Activated CD8-positive, alpha-beta memory T cell treated with anti-CD3 and anti-CD28 coated beads for 48 hours (primary cell): ENCODE measurements around the gene PELI2.

Experiments used
- DNase-seq, 3 experiments: peaks; one replicate each; pipeline ENCODE4 v3.0.0-alpha.2; 2020; ENCODE audit warnings: low read depth in 2 of 3, low spot score in 2 of 3

PELI2 gene

DNA sequence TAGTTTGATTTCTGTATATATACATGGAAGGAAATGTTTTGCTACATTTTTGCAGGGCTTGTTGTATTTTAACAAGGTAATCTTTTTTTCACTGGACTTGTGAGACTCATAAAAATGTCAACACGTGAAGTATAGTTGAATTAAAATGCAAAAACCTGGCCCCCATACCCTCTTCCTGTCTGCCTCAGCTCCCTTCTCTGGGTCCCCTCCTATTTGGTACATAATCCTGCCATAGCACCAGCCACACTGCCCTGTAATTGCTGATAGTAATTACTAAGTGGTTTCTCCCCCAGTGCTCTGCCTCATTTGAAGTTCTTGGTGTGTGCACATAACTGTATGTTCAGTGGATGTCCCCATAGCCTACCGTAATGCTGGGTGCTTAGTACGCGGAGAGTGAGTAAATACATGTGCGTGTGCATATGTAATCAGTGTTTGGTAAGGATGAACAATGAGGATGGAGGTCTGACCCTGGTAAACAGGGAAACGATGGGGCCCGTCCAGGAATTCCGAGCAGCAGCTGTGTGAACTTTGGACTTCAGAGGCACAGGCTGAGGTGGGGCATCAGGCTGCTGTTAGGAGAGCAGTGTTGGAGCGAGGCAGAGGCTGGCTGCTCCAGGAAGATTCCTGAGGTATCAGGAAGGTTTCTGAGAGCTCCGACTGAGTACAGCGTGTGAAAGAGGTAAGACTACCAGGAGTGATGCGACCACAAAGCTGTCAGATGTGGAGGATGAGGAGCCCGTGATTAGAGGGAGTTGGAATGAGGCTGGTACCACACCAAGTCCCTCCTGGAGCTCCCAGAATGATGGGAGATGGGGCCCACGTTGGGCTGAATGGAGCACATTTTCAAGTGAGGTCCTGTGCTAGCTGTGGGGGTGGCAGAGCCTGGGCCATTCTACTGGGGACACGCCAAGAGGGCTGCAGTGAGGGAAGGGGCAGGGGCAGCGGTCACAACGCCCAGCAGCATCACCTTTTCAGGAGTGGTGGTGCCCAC is 106.8 kb downstream of the PELI2 start:
- no peak for DNase-seq

DNA sequence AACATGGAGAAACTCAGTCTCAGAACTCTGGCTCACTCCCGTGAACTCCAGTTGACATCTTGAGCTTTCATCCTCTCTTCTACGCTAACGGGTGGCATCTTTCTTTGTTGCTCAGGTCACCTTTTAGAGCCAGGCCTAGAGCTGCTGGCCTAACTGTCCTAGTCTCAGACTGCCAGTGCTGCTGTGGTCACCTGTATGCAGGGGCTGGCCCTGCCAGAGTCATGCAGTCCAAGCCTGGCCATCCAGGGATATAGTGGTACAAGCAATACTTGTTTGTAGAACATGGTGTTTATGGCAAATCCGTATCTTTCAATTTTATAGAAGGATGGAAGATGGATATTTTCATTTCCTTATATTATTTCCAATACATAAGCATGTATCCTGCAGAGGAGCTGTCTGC is 117.2 kb downstream of the PELI2 start:
- no peak for DNase-seq

DNA sequence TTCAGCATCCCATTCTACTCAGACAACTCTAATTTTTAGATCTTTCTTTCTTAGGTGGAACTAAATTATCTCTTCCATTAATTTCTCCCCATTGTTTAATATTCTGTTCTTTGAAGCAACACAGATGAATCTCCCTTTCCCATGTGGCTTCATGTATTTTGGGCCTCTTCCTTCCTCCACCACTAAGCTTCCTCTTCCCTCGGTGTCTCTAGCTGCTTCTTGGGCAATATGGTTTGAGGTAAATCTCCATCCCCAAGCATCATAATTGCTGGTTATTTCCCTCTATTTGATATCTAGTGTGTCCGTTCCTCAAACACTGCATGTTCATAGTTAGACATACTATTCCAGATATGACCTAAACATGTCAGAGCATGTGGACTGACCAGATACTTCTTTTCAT is 119.2 kb downstream of the PELI2 start:
- DNase-seq, result no peak

DNA sequence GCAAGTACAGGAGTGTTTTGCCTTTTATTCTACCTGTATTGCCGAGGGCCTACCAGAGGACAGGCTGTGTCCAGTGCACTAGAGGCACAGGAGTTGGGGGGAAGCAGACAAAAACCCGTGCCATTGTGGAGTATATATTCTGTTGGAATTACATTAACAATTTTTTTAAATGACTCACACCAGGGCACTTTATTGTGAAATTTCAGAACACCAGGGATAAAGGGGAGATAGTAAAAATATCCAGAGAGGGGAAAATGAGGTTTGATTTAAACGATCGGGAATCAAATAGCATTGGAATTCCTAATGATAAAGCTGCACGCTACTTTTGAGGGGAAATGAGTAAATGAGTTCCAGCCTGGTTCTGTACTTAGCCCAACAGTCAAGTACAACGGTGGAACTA is 123.2 kb downstream of the PELI2 start:
- no peak for DNase-seq

DNA sequence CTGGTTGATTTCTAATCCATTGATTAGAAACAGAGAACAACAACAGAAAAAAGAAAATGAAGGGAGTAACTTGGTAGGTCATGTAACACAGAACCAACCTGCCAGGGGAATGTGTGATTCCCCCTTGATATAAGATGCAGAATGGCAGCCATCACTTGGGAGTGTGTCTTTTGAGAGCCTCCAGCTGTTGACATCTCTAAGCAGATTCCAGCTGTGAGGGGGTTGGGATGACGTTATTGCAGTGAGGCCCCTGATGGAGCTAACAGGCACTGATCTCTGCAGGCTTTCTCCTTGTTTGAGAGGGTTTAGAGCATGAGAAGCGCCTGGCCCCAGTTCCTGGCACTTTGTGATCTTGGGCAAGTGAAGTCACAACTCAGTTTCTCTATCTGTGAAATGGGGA is 124.9 kb downstream of the PELI2 start:
- DNase-seq, result no peak

DNA sequence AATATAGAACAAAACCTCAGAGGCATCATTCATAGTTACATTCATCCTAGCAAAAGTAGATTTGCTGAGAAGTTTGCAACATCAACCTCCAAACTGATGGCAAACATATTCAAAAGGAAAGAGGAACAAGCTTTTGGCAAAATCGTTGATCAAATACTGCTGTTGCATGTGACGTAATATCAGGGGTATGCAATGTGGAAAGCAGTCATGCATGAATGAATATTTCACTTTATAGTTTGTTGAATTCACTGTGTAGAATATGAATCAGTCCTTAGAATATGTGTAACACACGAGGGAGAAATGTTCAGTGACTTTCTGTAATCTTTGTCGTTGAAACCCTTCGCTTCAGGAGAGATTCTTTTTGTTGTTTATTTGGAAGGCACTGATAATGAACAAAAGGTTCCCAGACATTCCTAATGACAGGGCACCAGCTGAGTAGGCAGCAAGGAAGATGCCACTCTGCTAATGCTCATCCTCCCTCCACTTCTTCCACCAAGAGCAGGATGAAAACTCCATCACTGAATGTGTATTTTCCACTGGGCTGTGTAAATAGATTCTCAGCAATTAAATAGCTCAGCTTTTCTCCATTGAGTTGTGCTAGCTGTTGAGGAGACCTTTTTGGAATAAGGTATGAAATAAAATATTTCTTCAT is 126.1 kb downstream of the PELI2 start:
- no peak for DNase-seq

DNA sequence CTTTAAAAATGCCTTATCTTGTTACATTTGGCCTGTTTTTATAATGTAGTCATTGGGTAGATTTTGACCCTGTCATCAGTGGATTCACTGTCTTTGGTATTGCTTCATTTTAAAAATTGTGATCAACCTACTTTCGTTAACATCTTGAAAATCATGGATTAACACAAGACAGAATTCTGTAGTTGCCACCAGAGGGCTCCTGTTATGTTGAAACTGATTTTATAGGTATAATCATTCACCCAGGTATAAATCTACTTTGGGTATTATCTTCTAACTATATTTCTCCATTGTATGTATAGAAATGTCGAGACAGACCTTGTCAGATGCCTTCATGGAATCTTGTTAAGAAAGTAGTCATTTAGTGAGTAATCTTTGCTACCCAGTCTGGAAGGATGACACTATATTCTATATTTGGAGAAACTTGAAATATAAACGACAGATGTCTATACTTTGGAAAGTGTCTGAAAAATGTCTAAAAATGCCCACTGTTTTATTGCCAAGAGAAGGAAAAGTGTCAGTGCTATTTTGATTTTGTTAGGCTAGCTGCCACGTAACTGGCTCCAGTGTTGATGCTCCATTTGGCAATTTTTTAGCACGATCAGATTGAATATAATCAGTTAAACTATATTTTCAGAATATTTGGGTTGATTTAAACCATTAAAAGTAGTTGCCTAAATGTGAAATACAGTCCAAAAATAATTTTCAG is 129.4 kb downstream of the PELI2 start:
- DNase-seq, result no peak

DNA sequence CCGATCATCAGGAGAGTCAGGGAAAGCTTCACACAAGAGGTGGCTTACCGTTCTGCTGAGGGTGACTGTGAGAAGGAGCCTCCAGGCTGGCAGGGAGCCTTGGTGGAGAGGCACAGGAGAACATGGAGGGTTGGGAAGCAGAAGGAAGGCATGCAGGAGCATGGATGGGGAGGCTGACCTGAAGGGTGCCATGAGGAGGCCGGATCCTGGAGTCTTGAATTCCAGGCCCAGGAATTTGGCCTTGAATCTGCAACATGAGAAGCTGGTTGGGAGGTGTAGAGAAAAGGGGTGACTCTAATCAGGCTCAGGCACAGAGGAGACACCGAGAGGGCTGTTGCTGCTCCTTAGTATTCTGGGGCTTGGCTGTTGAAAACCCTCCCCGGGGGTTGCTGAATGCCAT is 130.2 kb downstream of the PELI2 start:
- no peak for DNase-seq

DNA sequence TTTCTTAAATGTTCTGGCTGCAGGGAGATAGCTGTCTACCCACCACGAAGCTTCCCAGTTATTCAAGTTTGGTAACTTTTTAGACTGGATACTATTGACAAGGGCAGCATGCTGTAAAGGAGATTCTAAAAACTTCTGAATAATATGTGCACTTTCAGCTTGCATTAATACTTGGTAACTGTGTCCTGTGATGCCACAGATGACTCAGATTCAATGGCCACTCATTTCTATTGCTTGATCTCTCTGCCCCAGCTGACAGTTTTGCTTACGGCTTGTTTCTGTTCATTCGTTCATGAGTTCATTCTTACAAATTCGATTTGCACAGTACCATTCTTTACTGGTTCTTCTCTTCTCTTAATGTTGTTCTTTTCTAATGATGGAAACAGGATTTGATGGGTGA is 142.8 kb downstream of the PELI2 start:
- no peak for DNase-seq

DNA sequence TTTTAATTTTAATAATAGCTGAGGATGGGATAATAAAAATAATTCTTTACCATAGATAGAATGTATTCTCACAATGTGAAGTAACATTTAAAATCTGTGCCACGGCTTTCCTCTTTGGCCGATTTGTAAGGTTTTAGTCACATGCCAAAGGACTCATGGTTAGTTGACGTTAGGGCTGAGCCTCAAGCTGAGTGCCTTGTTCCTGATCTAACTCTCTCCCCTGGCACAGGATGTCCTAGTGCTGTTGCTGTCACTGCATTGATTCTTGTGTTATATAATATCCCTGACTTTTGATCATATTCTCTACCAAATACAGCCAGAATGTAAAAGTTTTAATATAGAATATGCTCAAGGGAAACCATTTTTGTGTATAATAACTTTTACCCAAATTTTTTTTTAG is 144.3 kb downstream of the PELI2 start:
- DNase-seq, result no peak

DNA sequence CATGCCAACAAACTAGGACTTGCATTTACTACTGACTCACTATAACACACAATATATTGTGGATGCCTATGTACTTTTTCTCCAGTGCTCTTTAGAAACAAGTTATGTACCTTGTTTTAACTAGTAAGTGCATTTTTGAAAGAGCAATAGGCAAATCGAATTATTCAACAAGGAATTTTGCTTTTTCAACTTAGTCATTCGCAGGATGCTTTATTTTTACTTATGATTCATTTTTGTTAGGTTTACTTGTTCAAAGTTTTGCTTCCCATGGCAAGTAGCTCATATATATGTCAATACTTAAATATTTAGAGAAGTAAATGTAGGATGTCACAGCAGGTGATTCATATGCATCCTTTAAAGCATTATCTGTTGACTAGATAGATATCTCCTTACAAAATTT is 149.8 kb downstream of the PELI2 start:
- no peak for DNase-seq

DNA sequence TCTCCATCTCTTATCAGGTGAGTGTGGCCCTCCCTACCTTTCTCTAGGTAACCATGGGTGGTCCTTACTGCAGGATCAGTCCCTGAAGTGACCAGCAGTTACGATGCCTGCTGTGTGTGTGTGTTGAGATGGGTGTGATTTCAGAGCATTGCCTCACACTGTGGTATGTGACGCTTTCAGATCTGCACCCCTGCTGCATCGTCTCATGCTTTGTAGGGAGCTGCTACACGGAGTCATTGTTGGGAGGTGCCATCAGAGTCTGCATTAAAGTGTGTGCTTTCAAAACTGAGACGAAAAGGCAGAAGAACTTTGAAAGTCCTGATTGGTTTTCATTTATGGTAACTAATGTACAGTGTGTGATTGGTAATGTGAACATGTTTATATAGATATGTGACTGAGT is 150.5 kb downstream of the PELI2 start:
- no peak for DNase-seq

DNA sequence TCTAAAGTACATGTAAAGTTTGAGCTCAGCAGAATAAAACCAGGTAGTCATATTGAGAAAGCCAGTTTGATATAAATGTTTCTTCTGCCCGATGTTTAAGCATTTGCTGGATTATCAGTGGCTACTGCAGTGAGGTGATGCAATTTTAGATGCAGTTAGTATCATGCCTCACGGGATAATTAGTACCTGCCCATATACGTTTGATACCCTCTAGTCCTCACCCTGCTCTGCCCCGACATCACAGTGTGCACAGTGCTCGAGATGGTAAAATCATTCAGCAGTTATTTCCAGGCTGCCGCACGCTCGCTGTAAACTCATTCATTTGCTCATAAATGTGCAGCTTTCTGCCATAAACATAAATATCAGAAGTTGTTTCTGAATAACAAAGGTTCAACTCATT is 152.7 kb downstream of the PELI2 start:
- no peak for DNase-seq

DNA sequence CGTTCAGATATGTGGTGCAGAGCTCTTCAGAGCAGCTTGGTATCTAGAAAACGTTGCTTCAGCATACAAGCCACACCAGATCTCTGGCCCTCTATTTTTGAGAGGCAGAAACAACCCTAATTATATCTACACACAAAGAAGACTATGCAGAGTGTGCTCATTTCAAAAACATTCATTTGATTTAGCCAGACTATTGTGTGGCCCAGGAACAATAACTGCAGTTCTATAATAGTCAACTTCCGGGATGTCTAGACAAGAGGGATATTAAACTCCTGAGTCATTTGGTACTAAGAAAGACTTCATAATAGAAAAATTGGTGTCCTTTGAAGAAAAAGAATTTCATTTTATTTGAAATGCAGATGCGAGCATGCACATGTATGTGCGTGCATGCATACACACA is 153.8 kb downstream of the PELI2 start:
- DNase-seq, result no peak

DNA sequence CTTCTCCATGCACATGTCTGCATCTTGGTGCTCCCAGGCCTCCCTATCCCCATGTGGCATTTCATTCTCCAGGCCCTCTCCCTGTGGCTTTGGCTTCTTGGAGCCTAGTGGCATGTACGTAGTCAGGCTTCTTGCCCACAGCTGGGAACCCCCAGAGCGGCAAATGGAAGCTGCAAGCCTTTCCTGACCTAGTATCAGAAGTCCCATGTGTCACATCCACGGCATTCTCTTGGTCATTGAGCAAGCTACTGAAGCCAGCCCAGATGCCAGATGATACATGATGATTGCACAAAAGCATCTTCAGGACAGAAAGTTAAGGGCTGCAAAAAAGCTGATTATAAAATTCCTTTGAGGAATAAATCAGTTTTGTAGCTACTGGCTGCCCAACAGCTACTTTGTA is 154.9 kb downstream of the PELI2 start:
- no peak for DNase-seq

DNA sequence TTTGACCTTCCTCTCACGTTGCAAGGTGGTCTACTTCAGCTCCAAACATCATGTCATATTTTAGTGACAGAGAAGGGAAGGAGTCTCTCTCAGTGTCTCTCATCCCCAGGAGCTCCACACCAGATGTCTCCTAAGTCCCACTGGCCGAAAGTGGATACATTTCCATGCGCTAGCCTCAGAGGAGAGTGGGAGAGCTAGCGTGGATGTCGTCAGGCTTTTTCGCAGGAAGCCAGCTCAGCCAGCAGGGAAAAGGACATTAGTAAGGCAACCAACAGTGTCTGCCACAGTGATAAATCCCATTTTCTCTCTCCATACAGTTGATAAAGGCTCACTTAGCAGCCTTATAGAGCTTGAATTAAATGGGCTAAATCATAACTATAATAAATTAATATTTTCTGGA is 155.7 kb downstream of the PELI2 start:
- DNase-seq, result no peak

DNA sequence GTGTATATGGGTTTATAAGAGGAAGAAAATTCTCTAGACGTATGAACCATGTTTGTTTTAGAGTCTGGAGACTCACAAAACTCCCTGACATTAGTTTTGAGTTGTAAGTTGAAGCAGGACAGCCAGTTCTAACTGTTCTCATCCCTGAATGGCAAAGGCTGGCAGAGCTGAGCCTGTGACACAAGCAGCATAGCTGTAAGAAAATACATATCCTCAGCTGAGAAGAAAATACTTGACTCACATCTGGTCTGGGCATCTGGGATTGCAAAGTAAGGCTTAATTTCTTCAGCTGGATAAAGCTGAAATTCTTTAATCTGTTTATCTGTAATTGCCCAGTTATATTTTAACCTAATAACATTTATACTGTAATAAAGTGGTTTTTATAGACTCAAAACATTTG is 156.3 kb downstream of the PELI2 start:
- DNase-seq, result no peak

DNA sequence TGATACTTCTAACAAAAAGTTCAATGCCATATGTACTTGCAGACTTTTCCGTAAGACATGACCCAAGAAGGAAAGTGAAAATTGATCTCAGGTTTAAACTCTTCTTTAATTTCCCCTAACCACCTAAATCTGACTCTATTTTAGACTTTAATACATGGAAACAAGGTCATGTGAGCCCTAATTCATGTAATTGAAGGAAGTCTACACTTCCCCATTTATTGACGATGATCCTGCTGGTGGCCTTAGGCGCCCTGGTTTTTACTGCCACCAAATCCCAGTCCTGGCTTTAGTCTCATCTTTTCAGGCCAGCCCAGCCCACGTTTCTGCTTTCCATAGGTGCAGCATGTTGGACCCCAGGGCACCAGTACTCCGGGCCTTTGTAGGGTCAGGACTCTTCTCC is 157.9 kb downstream of the PELI2 start:
- no peak for DNase-seq

DNA sequence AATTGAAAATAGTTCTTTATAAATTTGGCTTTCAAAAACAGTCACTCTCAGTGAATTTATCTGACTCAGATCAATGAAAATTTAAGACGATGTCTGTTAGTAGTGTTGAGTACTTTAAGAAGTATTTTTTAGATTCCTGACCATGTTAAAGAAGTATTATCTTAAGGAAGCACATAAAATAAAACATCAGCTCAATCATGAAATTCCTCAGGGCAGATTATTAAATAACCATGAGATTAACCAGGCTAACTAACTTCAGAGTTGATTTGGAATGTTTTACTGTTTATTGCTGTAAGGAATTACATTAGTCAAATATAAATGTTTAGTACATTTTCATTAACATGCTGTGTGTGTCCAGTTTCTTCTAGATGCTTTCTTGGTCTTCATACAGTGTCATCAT is 160.2 kb downstream of the PELI2 start:
- DNase-seq, result no peak

DNA sequence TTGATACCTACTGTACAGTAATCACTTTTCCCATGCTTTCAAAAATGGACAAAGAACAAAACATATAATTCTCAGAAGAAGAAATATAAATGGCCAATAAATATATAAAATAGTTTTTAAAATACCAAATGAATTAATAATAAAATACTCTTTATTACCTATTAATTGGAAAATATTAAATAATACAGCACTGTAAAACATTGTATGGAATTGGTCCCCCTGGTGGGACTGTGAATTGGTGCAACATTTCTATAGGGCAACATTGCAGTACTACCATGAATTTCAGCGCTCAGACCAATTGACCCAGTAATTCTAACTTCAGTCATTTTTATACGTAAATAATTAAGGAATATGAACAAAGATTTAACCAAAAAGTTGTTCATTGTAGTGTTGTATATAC is 162.6 kb downstream of the PELI2 start:
- no peak for DNase-seq

DNA sequence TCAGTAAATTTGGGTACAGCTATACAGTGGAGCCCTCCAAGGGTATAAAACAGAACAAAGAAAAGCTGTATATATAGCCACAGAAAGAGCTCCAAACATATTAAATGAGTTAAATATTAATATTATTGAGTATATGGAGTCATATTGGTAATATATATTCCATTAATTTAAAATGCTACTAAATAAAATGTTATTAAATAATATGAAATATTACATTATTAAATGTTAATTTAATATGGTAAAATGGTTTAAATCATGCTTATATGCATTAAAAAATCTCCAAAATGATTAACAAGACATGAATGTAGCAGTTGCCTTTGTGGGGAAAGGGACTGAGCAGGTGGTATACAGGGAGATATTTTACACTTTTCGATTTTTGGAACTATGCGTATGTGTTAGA is 164.0 kb downstream of the PELI2 start:
- no peak for DNase-seq

DNA sequence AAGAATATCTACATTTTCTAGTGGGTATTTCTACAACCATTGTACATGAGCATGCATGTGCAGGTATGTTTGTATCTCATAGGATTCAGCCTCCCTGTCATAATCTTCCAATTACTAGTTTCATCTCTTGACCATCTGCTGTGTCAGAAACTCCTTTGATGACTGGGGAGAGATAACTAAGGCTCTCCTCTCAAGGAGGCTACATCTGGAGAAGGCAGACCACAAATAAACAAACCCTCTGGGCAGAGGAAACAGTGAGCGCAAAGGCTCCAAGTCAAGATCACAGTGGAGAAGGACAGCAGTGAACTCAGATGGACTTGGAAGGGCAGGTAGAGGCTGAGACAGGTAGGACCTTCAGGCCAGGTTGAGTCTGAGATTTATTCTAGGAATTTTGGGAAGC is 166.4 kb downstream of the PELI2 start:
- no peak for DNase-seq
